Neuron (in vitro differentiated cells): ENCODE data around the gene MANSC1.

Experiments used
- H2AFZ ChIP-seq: one replicate; pipeline ENCODE4 v1.6.1; 2013; ENCODE audit warnings: low read depth, mild to moderate bottlenecking, inconsistent platforms, low read length, moderate library complexity
- H3K27me3 ChIP-seq: one replicate; pipeline ENCODE4 v1.6.1; 2013; ENCODE audit warnings: low read length; ENCODE audit not compliant: insufficient read depth
- H3K36me3 ChIP-seq: one replicate; pipeline ENCODE4 v1.6.1; 2013; ENCODE audit warnings: low read length; ENCODE audit not compliant: insufficient read depth
- H3K4me1 ChIP-seq: one replicate; pipeline ENCODE4 v1.6.1; 2013; ENCODE audit warnings: low read length; ENCODE audit not compliant: insufficient read depth
- H3K4me3 ChIP-seq: 2 replicates; pipeline ENCODE4 v1.5.1; 2013; ENCODE audit warnings: mild to moderate bottlenecking, low read length, moderate library complexity
- H3K9me3 ChIP-seq: one replicate; pipeline ENCODE4 v1.6.1; 2013; ENCODE audit warnings: low read length

The MANSC1 gene

GRCh38 chr12:12379831-12380730 lies 30.0 kb upstream of the MANSC1 start:
- Histone ChIP-seq H2AFZ (no peak overlapping the region), H3K36me3 (no peaks in the 10 kb centered on the region), H3K9me3 (peaks cover 3% of the 10 kb centered on the region), H3K4me3 (no peak overlapping the region), H3K4me1 (peaks cover 18% of the 10 kb centered on the region), H3K27me3 (no peaks in the 10 kb centered on the region)

- H3K36me3 ChIP-seq: no peaks in the 10 kb centered on the region
- peaks cover 3% of the 10 kb centered on the region for H3K9me3 ChIP-seq
- H3K4me3 ChIP-seq: no peak overlapping the region
- H2AFZ ChIP-seq: no peak overlapping the region
- H3K4me1 ChIP-seq: peaks cover 3% of the 10 kb centered on the region
- H3K27me3 ChIP-seq: no peaks in the 10 kb centered on the region
Measured at GRCh38 chr12:12378616-12379015, 28.6 kb upstream of the MANSC1 start.

- Histone ChIP-seq H3K9me3 (no peaks in the 10 kb centered on the region), H3K36me3 (no peaks in the 10 kb centered on the region), H2AFZ (no peak overlapping the region), H3K4me1 (peaks cover 2% of the 10 kb centered on the region), H3K27me3 (no peaks in the 10 kb centered on the region), H3K4me3 (no peak overlapping the region)
Measured at GRCh38 chr12:12376646-12377448, 26.8 kb upstream of the MANSC1 start.

- Histone ChIP-seq H3K27me3 (no peaks in the 10 kb centered on the region), H3K36me3 (no peaks in the 10 kb centered on the region), H2AFZ (no peak overlapping the region), H3K4me3 (no peak overlapping the region), H3K9me3 (no peaks in the 10 kb centered on the region), H3K4me1 (peaks cover 2% of the 10 kb centered on the region)
Measured at GRCh38 chr12:12372946-12373722, 23.1 kb upstream of the MANSC1 start.

- Histone ChIP-seq H3K27me3 (no peaks in the 10 kb centered on the region), H3K4me1 (peaks cover 13% of the 10 kb centered on the region), H2AFZ (no peak overlapping the region), H3K4me3 (no peak overlapping the region), H3K9me3 (no peaks in the 10 kb centered on the region), H3K36me3 (no peaks in the 10 kb centered on the region)
Measured at GRCh38 chr12:12367482-12367998, 17.5 kb upstream of the MANSC1 start.

- no peaks in the 10 kb centered on the region for H3K27me3 ChIP-seq
- H3K4me1 ChIP-seq: peaks cover 13% of the 10 kb centered on the region
- no peak overlapping the region for H3K4me3 ChIP-seq
- H2AFZ ChIP-seq: no peak overlapping the region
- H3K9me3 ChIP-seq: no peaks in the 10 kb centered on the region
- H3K36me3 ChIP-seq: no peaks in the 10 kb centered on the region
Measured at GRCh38 chr12:12366701-12367481, 16.8 kb upstream of the MANSC1 start.

GRCh38 chr12:12365931-12366431 lies 15.9 kb upstream of the MANSC1 start:
- Histone ChIP-seq H3K27me3 (no peaks in the 10 kb centered on the region), H3K36me3 (no peaks in the 10 kb centered on the region), H3K9me3 (no peaks in the 10 kb centered on the region), H3K4me1 (peaks cover 13% of the 10 kb centered on the region), H2AFZ (peak overlapping the region; percentile 28), H3K4me3 (no peak overlapping the region)

GRCh38 chr12:12365446-12365802 lies 15.4 kb upstream of the MANSC1 start:
- peaks cover 13% of the 10 kb centered on the region for H3K4me1 ChIP-seq
- H2AFZ ChIP-seq: peak overlapping the region; percentile 28
- H3K4me3 ChIP-seq: no peak overlapping the region
- H3K9me3 ChIP-seq: no peaks in the 10 kb centered on the region
- H3K36me3 ChIP-seq: no peaks in the 10 kb centered on the region
- H3K27me3 ChIP-seq: no peaks in the 10 kb centered on the region

GRCh38 chr12:12364787-12365445 lies 14.9 kb upstream of the MANSC1 start:
- no peak overlapping the region for H3K4me3 ChIP-seq
- H2AFZ ChIP-seq: no peak overlapping the region
- H3K9me3 ChIP-seq: no peaks in the 10 kb centered on the region
- H3K4me1 ChIP-seq: peaks cover 13% of the 10 kb centered on the region
- H3K27me3 ChIP-seq: no peaks in the 10 kb centered on the region
- H3K36me3 ChIP-seq: no peaks in the 10 kb centered on the region

GRCh38 chr12:12358528-12358927 lies 8.5 kb upstream of the MANSC1 start:
- Histone ChIP-seq H3K4me1 (peaks cover 10% of the 10 kb centered on the region), H3K4me3 (peak overlapping the region; percentile 75), H2AFZ (peak overlapping the region; percentile 70), H3K27me3 (no peaks in the 10 kb centered on the region), H3K36me3 (no peaks in the 10 kb centered on the region), H3K9me3 (no peaks in the 10 kb centered on the region)

- Histone ChIP-seq H3K27me3 (no peaks in the 10 kb centered on the region), H3K36me3 (no peaks in the 10 kb centered on the region), H3K9me3 (no peaks in the 10 kb centered on the region), H3K4me1 (peaks cover 10% of the 10 kb centered on the region), H2AFZ (peak overlapping the region; percentile 70), H3K4me3 (peak overlapping the region; percentile 75)
Measured at GRCh38 chr12:12357719-12358461, 7.8 kb upstream of the MANSC1 start.
